GM21529 (cell line): ENCODE data around the gene DYNLL1.
"Not testable (repeated sequence)": the region's sequence is repeated elsewhere in the genome, so short reads cannot be mapped to it uniquely, and the experiment has no call there.

Experiments
- ATAC-seq: cut with Tn5 transposase; IDR thresholded peaks from one replicate; pipeline ENCODE4 v1.9.1; 2021; ENCODE audit not compliant: unreplicated experiment

Gene DYNLL1

DNA sequence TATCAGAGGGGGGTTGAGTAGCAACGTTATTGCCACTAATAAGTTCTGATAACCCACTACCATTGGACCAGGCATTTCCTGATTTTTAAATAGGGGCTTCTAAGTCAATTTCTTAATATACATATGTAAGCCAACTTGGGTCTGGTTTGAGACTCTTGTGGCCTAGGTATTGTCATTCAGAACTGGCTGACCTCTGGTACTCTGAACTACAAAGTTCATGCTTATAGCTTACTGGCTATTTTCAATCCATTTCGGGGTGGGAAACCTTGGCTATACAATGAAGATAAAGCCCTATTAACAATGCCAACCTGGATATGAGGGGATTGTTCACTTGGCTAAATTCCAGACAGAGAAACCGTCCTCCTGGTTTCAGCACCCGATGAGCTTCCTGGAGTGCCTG, 8.7 kb downstream of the DYNLL1 start:
- no peak for ATAC-seq

DNA sequence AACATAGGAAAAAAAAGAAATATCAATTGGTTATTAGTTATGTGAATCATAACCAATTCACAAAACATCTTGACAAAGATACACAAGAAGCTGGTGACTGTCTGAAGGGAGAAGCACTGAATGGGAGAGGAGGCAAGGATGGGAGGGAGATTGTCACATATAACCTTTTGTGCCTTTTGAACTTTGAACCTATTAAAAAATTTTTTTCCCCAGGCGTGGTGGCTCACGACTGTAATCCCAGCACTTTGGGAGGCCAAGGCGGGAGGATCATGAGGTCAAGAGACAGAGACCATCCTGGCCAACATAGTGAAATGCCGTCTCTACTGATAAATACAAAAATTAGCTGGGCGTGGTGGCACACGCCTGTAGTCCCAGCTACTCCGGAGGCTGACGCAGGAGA, 12.6 kb downstream of the DYNLL1 start:
- no peak for ATAC-seq

DNA sequence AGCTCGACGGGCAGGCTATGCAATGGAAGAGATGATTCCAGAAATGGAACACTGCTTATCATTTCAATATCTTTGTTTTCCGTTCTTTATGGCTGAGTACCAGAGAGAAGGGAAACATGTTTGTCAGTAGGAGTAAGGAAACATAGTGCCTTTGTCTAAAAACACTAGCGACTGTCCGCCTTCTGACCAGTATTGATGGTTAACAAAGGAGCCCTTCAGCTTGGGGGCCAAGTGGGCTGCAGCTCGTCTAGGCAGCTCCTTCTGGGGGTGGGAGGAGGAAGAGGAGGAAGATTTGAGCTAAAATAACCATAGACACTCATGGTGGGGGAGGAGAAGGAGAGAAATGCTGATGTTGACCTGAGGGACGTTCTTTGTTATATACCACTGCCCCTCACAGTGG, 18.1 kb downstream of the DYNLL1 start:
- no peak for ATAC-seq

DNA sequence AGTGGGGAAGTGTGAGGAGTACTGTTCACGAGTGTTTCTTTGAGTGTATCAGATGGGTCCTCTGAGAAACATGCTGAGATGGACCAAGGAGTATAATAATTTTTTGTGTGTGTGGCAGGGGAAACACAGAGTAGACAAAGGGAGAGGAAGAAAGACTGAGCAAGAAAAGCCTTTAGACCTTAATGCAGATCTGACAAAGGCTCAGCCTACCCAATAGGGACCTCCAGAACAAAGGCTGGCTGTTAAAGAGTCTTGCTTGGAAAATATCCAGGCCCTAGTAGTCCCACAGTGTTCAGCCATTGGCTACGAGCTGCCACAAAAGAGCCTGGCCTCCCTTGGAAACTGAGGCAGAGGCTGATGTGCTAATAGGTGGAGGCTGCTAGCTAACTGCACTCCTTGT, 19.6 kb downstream of the DYNLL1 start:
- no peak for ATAC-seq

DNA sequence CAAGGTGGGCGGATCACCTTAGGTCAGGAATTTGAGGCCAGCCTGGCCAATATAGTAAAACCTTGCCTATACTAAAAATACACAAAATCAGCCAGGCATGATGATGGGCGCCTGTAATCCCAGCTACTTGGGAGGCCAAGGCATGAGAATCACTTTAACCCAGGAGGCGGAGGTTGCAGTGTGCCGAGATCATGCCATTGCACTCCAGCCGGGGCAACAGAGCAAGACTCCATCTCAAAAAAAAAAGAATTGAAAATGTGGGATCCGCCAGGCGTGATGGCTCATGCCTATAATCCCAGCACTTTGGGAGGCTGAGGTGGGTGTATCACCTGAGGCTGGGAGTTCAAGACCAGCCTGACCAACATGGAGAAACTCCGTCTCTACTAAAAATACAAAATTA, 23.4 kb downstream of the DYNLL1 start:
- ATAC-seq = not testable (repeated sequence)

DNA sequence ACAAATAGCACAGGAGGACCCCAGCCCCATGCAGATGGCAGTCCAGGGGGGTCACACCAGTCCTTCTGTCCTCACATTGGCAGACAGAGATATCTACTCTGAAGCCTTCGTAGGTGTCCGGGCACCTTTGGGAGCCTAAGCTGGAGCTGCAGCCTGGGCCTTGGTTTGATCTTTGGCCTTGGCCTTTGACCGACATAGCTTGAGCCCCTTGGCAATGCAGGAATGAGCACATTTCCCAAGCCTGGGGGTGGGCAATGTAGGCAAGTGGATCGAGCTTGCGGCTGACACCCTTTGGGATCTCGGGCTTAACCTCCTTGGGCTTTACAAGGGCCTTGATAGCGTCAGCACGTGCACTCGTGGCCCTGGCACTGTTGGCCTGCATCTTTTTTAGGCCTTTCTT, 26.7 kb downstream of the DYNLL1 start:
- no peak for ATAC-seq

DNA sequence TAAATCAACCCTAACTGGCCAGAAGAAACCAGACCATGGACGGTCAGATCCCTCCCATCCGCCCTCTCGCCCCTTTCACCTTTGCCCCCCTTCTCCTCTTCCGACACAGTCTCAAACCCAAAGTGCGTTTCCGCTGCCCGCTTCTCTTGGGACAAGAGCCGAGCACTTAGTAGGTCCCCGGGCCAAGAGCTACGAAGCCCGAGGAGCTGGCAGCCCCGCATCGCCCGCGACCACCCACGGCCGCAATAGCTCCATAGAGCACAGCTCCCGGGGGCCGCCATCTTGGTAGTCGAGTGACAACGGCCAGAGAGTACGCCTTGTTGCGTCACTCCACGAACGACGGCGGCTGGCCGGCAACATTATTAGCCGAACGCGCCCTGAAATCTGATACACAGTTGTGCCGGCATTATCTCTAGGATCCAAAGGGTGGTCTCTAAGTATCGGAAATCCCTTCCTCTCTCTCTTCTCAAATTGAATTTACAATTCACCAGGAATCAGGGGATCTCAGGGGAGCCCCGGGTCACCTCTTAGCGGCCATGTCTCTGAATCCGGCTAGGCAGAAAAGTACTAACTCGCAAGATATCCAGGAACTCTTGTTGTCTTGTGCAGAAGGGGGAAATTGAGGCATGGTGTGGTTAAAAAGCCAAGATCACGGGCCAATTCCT, 33.1 kb downstream of the DYNLL1 start, which contains the start of gene COQ5:
COQ5 (minus strand) TSS at position 298 of the 665 bp plus-strand sequence; CDS start at position 281, 17 bp downstream.
- ATAC-seq = peak; percentile 77

DNA sequence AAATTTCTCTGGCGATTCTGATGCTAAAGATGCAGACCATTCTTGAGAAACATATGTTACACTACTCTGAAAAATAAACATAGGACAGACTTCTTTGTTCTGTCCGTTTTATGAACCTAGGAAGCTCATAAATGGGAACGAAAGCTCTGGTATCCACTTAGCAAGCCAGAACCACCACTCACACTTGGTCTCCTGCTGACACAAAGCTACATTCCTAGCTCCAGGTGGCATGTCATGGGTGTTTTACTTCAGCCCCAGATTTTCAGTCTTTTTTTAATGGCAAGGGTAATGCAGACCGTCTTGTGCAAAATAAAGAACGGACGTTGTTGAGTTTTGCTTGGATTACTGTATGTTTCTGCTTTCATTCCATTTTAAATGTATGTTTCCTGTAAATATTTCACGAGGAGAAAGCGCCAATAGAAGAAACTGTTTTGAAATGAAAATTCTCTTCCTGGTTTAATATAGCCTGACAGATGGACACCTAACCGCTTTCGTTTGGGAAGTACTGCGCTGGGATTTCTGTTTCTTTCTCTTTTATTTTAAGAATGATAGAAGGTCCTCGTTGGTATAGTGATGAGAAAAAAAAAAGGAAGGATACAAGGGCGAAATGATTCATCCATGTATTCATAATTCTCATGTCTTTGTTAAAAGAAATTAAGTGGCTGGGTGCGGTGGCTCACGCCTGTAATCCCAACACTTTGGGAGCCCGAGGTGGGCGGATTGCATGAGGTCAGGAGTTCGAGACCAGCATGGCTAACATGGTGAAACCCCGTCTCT, 33.9 kb downstream of the DYNLL1 start:
- no peak for ATAC-seq

DNA sequence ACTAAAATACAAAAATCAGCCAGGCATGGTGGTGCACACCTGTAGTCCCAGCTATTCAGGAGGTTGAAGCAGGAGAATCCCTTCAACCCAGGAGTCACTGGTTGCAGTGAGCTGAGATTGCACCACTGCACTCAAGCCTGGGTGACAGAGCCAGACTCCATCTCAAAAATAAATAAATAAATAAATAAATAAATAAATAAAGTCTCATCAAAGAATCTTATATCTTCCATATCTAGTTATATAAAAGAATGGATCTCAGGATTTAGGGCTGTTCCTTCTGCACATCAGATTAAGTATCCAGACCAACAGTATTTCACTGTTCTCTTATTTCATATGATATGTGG, 34.5 kb downstream of the DYNLL1 start:
- not testable (repeated sequence) for ATAC-seq

DNA sequence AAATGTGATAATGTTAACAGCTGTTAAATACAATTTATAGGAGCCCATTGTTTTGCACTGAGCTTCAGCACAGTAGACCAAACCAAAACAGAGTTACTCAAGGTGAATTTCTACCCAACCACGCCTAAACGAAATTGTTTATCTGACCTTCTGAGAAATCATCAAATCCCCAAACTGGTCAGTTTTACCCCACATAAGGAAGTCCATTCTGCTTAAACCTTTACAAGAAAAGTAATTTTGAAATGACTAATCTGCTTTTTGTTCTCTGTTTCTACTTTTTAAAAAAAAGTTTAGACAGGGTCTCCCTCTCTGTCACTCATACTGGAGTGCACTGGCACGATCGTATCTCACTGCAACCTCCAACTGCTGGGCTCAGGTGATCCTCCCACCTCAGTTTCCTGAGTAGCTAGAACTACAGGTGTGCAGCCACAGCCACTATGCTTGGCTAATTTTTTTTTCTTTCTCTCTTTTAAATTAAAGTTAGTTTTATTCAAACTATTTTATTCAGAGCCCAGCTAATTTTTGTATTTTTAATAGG, 36.9 kb downstream of the DYNLL1 start:
- no peak for ATAC-seq

DNA sequence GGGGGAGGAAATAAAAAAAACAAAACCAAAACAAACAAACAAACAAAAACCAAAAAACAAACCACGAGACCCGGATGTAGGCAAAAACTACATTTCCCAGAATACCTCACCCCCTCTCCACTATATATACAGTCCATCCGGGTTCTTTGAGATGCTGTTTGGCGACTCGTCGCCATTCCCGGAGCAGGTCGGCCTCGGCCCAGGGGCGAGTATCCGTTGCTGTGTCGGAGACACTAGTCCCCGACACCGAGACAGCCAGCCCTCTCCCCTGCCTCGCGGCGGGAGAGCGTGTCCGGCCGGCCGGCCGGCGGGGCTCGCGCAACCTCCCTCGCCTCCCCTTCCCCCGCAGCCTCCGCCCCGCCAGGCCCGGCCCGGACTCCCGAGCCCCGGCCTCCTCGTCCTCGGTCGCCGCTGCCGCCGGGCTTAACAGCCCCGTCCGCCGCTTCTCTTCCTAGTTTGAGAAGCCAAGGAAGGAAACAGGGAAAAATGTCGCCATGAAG, 38.3 kb downstream of the DYNLL1 start, which contains the start of gene RNF10:
RNF10 (plus strand) TSS at position 154 of the 500 bp plus-strand sequence. CDS start 456 bp downstream, outside the sequence.
- peak; percentile 53 for ATAC-seq

DNA sequence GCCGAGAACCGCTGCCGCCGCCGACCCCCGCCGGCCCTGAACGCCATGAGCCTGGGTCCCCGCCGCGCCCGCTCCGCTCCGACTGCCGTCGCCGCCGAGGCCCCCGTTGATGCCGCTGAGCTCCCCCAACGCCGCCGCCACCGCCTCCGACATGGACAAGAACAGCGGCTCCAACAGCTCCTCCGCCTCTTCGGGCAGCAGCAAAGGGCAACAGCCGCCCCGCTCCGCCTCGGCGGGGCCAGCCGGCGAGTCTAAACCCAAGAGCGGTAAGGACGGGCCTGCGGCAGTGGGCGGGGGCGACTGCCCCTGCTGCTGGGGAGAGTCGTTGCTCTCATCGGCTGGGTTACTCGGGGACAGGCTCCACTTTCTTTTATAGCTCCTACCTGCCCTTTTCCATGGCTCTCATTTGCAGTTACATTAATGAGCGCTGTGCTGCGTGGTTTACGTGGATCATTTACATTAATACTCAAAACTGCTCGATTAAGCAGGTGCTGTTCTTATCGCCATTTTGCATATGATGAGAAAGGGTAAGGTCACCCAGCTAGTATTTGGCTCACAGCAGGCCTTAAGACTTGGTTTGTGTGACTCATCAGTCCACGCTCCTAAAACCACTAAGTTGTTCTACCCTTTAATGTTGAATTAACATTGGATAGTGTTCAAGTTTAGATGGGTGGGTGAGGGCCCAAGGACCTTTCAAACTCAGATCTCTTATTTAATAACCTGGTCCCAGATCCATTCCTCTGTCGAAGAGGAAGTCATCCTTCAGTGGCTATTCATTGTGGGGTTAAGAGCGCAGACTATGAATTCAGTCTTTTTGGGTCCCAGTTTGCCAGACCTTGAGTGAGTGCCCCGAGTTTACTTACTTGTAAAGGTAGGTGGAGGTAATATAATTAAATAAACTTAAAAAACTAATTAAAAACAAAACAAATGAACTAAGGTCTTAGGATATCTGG, 39.1 kb downstream of the DYNLL1 start:
- ATAC-seq = peak; percentile 34

DNA sequence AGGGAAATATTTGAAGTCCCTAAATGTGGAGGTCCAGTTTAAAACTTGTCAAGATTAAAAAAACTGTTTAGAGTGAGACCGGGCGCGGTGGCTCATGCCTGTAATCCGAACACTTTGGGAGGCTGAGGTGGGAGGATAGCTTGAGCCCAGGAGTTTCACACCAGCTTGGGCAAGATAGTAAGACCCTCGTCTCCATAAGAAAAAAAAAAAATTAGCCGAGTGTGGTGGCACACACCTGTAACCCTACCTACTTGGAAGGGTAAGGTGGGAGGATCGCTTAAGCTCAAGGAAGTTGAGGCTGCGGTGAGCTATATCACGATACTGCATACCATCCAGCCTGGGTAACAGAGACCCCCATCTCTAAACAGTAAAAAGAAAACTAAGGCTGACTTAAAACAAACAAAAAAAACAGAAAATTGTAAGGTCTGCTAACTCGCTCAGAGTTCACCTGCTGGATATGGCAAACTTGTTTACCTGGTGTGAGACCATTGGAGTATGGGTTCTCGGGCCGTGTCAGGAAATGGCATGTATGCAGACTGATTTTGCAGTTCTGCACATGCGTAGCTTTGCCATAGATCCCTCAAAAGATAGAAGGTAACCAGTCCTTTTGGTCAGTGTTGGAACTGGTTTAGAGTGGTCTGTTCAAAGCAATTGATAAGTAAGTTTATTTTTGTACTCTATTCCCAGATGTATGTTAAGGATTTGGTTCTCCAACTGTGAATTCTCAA, 40.3 kb downstream of the DYNLL1 start:
- ATAC-seq = no peak

DNA sequence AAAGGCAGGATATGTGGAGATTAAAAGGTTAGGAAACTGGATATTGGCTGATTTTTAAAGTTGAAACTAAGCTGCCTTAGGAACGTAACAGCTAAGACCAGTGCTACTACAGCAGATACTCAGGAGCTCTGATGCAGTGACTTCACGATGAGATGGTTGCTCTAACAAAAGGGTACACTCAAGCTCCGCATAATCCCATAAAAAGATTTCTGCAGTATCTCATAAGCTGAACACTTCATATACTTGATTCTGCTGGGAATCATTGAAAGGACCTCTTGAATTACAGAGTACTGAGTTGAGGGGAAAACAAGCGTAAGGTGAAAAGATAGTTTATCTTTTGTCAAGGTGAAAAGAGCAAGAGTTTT, 41.9 kb downstream of the DYNLL1 start:
- ATAC-seq = no peak

DNA sequence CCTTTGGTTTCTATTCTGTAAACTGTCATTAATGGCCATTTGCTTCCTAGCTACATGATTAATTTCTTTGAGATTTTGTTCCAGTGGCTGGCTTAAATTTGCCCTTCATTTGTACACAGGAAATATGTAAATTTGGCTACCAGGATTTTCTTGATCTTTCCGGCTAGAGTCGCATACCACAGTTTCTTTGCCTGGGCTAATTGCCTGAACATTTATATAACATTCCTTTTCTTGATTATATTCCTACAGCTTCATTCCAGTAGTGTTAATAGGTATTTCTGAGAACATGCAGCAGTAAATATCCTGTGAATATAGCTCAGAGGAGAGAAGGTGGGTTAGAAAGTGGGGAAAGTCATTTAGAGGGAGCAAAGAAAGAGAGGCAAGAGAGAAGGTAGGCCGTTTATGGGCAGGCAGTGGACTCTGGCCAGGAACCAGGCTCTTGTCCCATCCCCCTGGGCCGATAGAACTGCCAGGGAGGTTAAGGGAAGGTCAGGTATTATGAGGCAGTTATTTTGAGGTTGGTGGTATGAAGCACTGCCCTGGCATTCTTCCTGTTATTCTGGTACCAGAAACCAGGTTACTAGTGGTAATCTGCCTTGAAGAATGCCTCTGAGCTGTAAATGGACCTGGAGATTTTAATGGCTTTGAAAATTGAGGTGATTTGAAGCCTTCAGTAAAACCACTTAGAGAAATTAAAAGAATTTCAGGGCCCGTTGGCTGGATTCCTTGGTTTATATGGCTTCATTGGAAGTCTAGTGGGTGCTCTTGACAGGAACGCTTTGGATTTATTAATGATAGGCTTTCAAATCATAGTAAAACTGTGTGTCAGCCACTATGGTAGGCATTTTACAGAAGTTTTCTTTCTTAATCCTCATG, 42.6 kb downstream of the DYNLL1 start:
- no peak for ATAC-seq

DNA sequence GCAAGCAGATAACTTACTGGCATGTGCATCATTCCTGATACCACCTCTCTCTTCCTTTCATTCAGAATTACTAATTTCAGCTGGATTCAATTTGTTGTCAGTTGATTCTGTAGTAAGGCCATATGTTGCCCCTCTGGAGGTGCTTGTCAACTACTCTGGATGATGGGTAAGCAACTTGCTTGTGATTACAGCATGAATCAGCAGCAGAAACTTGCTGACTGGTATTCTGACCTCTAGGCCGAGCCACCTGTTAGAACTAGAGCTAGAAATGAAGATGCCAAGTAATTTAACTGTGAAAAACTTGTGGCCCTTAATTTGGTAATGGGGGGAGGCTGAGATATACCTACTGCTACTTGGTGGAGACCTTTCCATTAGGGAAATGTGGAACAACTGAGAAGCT, 43.4 kb downstream of the DYNLL1 start:
- ATAC-seq = no peak

DNA sequence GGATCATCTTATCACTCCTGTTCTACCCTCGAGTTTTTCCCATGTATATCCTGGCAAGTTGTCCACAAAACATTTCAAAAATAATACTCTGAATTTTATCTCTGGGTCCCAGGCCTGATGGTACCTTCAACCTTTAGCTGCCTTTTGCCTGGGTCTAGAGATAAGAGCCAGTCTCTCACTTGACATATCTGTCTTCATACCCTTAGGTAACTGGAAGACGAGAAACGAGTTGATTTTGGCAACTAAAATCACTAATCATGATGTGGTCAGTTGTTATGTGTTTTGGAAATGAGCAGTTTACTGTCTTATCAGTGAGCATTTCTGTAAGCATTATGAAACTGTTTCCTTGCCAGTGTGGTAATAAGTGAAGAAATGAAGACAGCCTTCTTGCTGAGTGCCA, 44.5 kb downstream of the DYNLL1 start:
- ATAC-seq = no peak

DNA sequence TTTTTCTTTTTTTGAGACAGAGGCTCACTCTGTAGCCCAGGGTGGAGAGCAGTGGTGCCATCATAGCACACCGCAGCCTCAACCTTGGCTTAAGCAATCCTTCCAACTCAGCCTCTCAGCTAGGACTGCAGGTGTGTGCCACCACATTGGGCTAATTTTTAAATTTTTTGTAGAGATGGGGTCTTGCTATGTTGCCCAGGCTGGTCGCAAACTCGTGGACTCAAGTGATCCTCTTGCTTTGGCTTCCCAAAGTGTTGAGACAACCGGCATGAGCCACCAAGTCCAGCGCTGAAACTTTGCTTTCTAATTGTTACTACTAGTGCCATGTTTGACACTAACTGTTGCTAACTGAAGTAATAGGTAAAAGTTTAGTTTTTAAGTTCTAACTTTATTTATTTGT, 46.3 kb downstream of the DYNLL1 start:
- ATAC-seq = no peak

DNA sequence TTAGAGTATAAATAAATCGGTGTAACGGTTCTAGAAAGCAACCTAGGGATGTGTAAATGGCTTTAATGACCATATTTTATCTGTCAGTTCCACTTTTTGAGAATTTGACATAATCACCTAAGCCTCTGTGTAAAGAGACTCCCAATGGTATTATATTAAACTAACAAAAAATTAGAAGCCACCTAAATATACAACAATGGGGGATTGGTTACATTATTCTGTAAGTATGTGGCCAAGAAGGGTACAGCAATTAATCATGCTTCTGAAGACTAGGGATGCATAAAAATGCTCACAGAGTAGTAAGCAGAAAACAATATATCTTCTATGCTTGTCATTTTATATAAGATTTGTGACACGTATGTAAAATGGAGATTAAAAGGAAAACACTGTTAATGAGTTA, 48.8 kb downstream of the DYNLL1 start:
- ATAC-seq = no peak

DNA sequence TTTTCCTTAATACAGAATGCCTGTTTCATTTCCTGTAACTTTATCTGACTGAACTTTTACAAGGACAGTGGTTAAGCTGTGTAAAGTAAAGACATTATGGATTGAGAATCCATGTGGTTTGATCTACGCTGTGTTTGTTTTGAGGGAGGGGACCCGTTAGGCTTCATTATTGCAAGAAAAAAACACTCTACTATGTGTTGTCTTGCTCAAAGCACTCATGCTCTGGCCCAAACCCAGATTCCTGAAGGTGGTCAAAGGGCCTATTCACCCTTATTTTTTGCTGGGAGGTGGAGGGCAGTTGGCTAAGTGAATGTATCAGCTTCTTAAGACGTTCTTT, 50.1 kb downstream of the DYNLL1 start:
- no peak for ATAC-seq
